DOHH2 (cell line): Measurements from ENCODE around the gene OCLN.
"Not testable (repeated sequence)": the region's sequence is repeated elsewhere in the genome, so short reads cannot be mapped to it uniquely, and the experiment has no call there.

ENCODE experiments used
- H3F3A ChIP-seq: fragments of 200-600 bp; sonication (generic), shearing (Covaris generic); 2 replicates; pipeline ENCODE4 v1.6.0; 2016; ENCODE audit warnings: antibody characterized with exemption, mild to moderate bottlenecking; ENCODE audit not compliant: control insufficient read depth, insufficient read depth
- H3K27ac ChIP-seq: fragments of 200-600 bp; sonication (generic); 2 replicates; pipeline ENCODE4 v1.5.1; 2014; ENCODE audit warnings: low read depth, mild to moderate bottlenecking, low read length, moderate library complexity
- H3K27me3 ChIP-seq: fragments of 200-600 bp; sonication (generic); 2 replicates; pipeline ENCODE4 v1.6.1; 2014; ENCODE audit warnings: mild to moderate bottlenecking, low read length, mixed read lengths; ENCODE audit not compliant: control insufficient read depth
- H3K36me3 ChIP-seq: fragments of 200-600 bp; sonication (generic); 2 replicates; pipeline ENCODE4 v1.6.1; 2014; ENCODE audit warnings: mild to moderate bottlenecking, low read length, moderate library complexity, mixed read lengths; ENCODE audit not compliant: control insufficient read depth
- H3K4me1 ChIP-seq: fragments of 200-600 bp; sonication (generic); 2 replicates; pipeline ENCODE4 v1.6.1; 2014; ENCODE audit warnings: mild to moderate bottlenecking, low read length, mixed read lengths; ENCODE audit not compliant: control insufficient read depth
- H3K4me2 ChIP-seq: fragments of 200-600 bp; sonication (generic); 2 replicates; pipeline ENCODE4 v1.6.0; 2014; ENCODE audit warnings: mild to moderate bottlenecking, low read length, moderate library complexity
- H3K4me3 ChIP-seq: fragments of 200-600 bp; sonication (generic); 2 replicates; pipeline ENCODE4 v1.5.1; 2014; ENCODE audit warnings: mild to moderate bottlenecking, low read length, mixed read lengths
- H3K79me2 ChIP-seq: fragments of 200-600 bp; sonication (generic); 2 replicates; pipeline ENCODE4 v1.6.1; 2014; ENCODE audit warnings: mild to moderate bottlenecking, low read length, mixed read lengths; ENCODE audit not compliant: control insufficient read depth
- H3K9me2 ChIP-seq: fragments of 200-600 bp; sonication (generic); replicated peaks from 2 replicates; pipeline ENCODE4 v1.6.1; 2014; ENCODE audit warnings: mild to moderate bottlenecking, low read length, mixed read lengths; ENCODE audit not compliant: control insufficient read depth
- H3K9me3 ChIP-seq: fragments of 200-600 bp; sonication (generic); 2 replicates; pipeline ENCODE4 v1.6.1; 2014; ENCODE audit warnings: antibody characterized with exemption, low read length, mixed read lengths; ENCODE audit not compliant: control insufficient read depth, insufficient read depth
- H4K20me1 ChIP-seq: fragments of 200-600 bp; sonication (generic); 2 replicates; pipeline ENCODE4 v1.6.0; 2014; ENCODE audit warnings: low read depth, mild to moderate bottlenecking, antibody characterized with exemption, low read length, moderate library complexity; ENCODE audit not compliant: control insufficient read depth, insufficient read depth
- EZH2phosphoT487 ChIP-seq: fragments of 200-600 bp; sonication (generic); IDR thresholded peaks from 2 replicates; pipeline ENCODE4 v1.6.1; 2017; ENCODE audit warnings: borderline replicate concordance, mild to moderate bottlenecking, antibody characterized with exemption, low read length, moderate library complexity, mixed read lengths
- TF ChIP-seq, protein P1 (sequence below): fragments of 200-600 bp; sonication (generic); IDR thresholded peaks from one replicate; pipeline ENCODE4 v1.5.1; 2014; ENCODE audit warnings: antibody characterized with exemption, mild to moderate bottlenecking, low read depth, low read length; ENCODE audit not compliant: poor library complexity, severe bottlenecking

Gene OCLN

DNA sequence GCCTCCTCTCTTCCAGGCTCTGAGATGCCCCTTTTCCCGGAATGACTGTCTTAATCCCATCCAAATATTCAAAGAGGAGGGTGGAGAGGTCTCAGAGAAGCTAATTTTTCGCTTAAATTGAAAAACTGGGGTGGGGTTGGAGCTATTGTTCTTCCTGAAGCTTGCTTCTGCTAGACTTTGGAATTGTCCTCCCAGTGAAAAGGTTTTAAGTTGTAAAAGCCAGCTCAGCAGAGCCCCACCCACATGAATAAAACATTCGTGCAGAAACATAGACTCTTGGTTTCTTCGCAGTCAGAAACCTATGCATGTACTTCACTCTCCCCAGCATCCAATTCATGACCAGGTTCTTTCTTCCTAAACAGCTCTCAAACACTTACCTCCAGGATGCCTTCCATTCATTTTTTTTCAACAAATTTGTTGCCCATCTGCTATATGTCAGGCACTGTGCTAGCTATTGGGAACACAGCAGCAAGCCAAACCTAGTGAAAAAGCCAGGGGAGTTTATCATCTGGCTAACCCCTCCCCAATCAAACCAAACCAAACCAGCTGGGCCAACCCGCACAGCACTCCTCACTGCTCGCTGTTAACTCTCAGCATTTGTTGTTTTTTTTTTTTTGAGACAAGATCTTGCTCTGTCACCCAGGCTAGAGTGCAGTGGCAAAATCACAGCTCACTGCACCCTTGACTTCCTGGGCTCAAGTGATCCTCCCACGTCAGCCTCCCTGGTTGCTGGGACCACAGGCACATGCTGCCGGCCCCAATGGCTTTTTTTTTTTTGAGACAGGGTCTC, 37.9 kb upstream of the OCLN start:
- Histone ChIP-seq H3K36me3 (no peaks in the 10 kb centered on the region), H3K27ac (no peak overlapping the region)

DNA sequence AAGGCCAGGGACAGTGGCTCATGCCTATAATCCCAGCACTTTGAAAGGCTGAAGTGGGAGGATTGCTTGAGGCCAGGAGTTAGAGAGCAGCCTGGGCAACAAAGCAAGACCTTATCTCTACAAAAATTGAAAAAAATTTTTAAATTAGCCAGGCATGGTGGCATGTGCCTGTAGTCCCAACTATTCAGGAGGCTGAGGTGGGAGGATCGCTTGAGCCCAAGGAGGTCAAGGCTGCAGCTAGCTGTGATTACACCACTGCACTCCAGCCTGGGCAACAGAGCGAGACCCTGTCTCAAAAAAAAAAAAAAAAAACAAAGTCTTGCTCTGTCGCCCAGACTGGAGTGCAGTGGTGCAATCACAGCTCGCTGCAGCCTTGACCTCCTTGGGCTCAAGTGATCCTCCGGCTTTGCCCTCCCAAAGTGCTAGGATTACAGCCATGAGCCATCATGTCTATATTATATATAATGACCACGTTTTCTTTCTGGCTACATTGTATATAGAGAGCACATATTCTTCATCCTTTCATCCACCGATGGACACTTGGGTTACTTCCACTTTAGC, 37.1 kb upstream of the OCLN start:
- H3K4me3 ChIP-seq, H3K4me2 ChIP-seq, H3K27me3 ChIP-seq, H3K79me2 ChIP-seq, H3K27ac ChIP-seq, H3K9me3 ChIP-seq, H3K4me1 ChIP-seq, H4K20me1 ChIP-seq, H3F3A ChIP-seq, H3K9me2 ChIP-seq, H3K36me3 ChIP-seq: not testable (repeated sequence)

More for the DNA sequence above, 37.9 kb upstream of the OCLN start:
- no peaks in the 10 kb centered on the region for H3K9me2 ChIP-seq
- no peaks in the 10 kb centered on the region for H3K9me3 ChIP-seq
- H4K20me1 ChIP-seq = no peaks in the 10 kb centered on the region
- H3K4me3 ChIP-seq = no peak overlapping the region
- no peak overlapping the region for H3K4me2 ChIP-seq
- no peak for TF ChIP-seq EZH2phosphoT487
- TF ChIP-seq, protein P1, sequence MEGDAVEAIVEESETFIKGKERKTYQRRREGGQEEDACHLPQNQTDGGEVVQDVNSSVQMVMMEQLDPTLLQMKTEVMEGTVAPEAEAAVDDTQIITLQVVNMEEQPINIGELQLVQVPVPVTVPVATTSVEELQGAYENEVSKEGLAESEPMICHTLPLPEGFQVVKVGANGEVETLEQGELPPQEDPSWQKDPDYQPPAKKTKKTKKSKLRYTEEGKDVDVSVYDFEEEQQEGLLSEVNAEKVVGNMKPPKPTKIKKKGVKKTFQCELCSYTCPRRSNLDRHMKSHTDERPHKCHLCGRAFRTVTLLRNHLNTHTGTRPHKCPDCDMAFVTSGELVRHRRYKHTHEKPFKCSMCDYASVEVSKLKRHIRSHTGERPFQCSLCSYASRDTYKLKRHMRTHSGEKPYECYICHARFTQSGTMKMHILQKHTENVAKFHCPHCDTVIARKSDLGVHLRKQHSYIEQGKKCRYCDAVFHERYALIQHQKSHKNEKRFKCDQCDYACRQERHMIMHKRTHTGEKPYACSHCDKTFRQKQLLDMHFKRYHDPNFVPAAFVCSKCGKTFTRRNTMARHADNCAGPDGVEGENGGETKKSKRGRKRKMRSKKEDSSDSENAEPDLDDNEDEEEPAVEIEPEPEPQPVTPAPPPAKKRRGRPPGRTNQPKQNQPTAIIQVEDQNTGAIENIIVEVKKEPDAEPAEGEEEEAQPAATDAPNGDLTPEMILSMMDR = no peak
- H3K4me1 ChIP-seq = no peaks in the 10 kb centered on the region
- H3K27me3 ChIP-seq = no peaks in the 10 kb centered on the region
- no peaks in the 10 kb centered on the region for H3K79me2 ChIP-seq
- H3F3A ChIP-seq = no peaks in the 10 kb centered on the region

DNA sequence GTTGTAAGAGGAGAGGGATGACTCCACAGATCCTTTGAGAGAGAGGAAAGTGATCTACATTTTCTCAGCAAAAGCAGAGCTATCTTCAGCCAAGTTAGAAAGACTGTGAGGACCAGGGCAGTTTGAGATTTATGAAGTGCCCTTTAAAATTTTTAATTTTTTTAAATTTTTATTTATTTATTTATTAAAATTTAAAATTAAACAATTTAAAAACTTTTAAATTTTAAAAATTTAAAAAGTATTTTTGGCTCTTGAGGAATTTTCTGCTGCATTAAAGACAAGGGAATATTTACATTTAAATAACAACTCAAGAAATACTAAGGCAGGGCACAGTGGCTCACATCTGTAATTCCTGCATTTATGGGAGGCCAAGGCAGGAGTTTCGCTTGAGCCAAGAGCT, 30.4 kb upstream of the OCLN start:
- no peak for TF ChIP-seq EZH2phosphoT487
- TF ChIP-seq, protein P1 = no peak
- Histone ChIP-seq H3K36me3 (no peaks in the 10 kb centered on the region), H3K4me1 (no peaks in the 10 kb centered on the region), H3K27ac (no peak overlapping the region), H3K9me2 (no peaks in the 10 kb centered on the region), H4K20me1 (no peaks in the 10 kb centered on the region), H3F3A (no peaks in the 10 kb centered on the region), H3K9me3 (no peaks in the 10 kb centered on the region), H3K27me3 (no peaks in the 10 kb centered on the region), H3K79me2 (no peaks in the 10 kb centered on the region), H3K4me3 (no peak overlapping the region), H3K4me2 (no peak overlapping the region)

DNA sequence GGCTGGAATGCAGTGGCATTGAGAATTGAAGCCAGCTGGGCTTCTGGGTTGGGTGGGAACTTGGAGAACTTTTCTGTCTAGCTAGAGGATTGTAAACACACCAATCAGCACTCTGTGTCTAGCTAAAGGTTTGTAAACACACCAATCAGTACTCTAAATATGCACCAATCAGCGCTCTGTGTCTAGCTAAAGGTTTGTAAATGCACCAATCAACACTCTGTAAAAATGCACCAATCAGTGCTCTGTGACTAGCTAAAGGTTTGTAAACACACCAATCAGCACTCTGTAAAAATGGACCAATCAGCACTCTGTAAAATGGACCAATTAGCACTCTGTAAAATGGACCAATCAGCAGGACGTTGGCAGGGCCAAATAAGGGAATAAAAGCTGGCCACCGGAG, 26.2 kb upstream of the OCLN start:
- not testable (repeated sequence) for H3K9me2 ChIP-seq, H3K27me3 ChIP-seq, H3K9me3 ChIP-seq, H4K20me1 ChIP-seq, H3K36me3 ChIP-seq, H3K27ac ChIP-seq, H3F3A ChIP-seq, H3K4me2 ChIP-seq, H3K4me1 ChIP-seq, H3K79me2 ChIP-seq, H3K4me3 ChIP-seq
